GM23248 (cell line): ENCODE results near the gene C10orf71. TPM values are rescaled to one million over a fixed set of nuclear protein-coding genes. Genes with fewer than 3 reads are reported as not detected.

Source experiments
- DNase-seq: peaks from one replicate; pipeline ENCODE4 v3.0.0-alpha.2; 2015
- H2AFZ ChIP-seq: fragments of 200-600 bp; sonication (generic); 2 replicates; pipeline ENCODE4 v1.6.1; 2016; ENCODE audit warnings: antibody characterized with exemption
- H3F3A ChIP-seq: fragments of 200-600 bp; sonication (generic); 2 replicates; pipeline ENCODE4 v1.6.1; 2016; ENCODE audit warnings: mild to moderate bottlenecking, antibody characterized with exemption, mixed run types; ENCODE audit not compliant: insufficient read depth
- H3K27ac ChIP-seq: fragments of 200-600 bp; sonication (generic); 2 replicates; pipeline ENCODE4 v1.5.1; 2016; ENCODE audit warnings: mild to moderate bottlenecking
- H3K27me3 ChIP-seq: fragments of 200-600 bp; sonication (generic); replicated peaks from 2 replicates; pipeline ENCODE4 v1.6.1; 2016; ENCODE audit warnings: mild to moderate bottlenecking; ENCODE audit not compliant: insufficient read depth
- H3K36me3 ChIP-seq: fragments of 200-600 bp; sonication (generic); 2 replicates; pipeline ENCODE4 v1.6.1; 2016; ENCODE audit warnings: low read depth, mild to moderate bottlenecking
- H3K4me1 ChIP-seq: fragments of 200-600 bp; sonication (generic); 2 replicates; pipeline ENCODE4 v1.6.1; 2016; ENCODE audit warnings: mild to moderate bottlenecking; ENCODE audit not compliant: insufficient read depth
- H3K4me2 ChIP-seq: fragments of 200-600 bp; sonication (generic); one replicate; pipeline ENCODE4 v1.6.1; 2016; ENCODE audit warnings: mild to moderate bottlenecking; ENCODE audit not compliant: unreplicated experiment
- H3K4me3 ChIP-seq: fragments of 200-600 bp; sonication (generic); 2 replicates; pipeline ENCODE4 v1.5.1; 2016; ENCODE audit warnings: mild to moderate bottlenecking
- H3K79me2 ChIP-seq: fragments of 200-600 bp; sonication (generic); 2 replicates; pipeline ENCODE4 v1.6.1; 2016; ENCODE audit warnings: mild to moderate bottlenecking; ENCODE audit not compliant: insufficient read depth
- H3K9ac ChIP-seq: fragments of 200-600 bp; sonication (generic); 2 replicates; pipeline ENCODE4 v1.6.1; 2016; ENCODE audit warnings: mild to moderate bottlenecking
- H3K9me2 ChIP-seq: fragments of 200-600 bp; sonication (generic); 2 replicates; pipeline ENCODE4 v1.6.1; 2016; ENCODE audit warnings: mixed run types, mild to moderate bottlenecking, moderate library complexity; ENCODE audit not compliant: insufficient read depth
- H3K9me3 ChIP-seq: fragments of 200-600 bp; sonication (generic); one replicate; pipeline ENCODE4 v1.6.1; 2017; ENCODE audit warnings: low read depth
- H4K20me1 ChIP-seq: fragments of 200-600 bp; sonication (generic); 2 replicates; pipeline ENCODE4 v1.6.0; 2016; ENCODE audit not compliant: insufficient read depth
- EZH2 ChIP-seq: fragments of 200-600 bp; sonication (generic); IDR thresholded peaks from 2 replicates; pipeline ENCODE4 v1.6.1; 2018; ENCODE audit warnings: antibody characterized with exemption, mild to moderate bottlenecking; ENCODE audit not compliant: insufficient read depth, poor library complexity, severe bottlenecking
- EZH2phosphoT487 ChIP-seq: fragments of 200-600 bp; sonication (generic); IDR thresholded peaks from 2 replicates; pipeline ENCODE4 v1.6.1; 2018; ENCODE audit warnings: antibody characterized with exemption, moderate library complexity, mild to moderate bottlenecking, low read depth; ENCODE audit not compliant: insufficient read depth
- WGBS, 2 experiments: methylation state at CpG; one replicate each; pipeline ENCODE4 v1.1.6; 2015 to 2017; ENCODE audit warnings: low lambda C conversion rate in 2 of 2, low coverage in 1 of 2; ENCODE audit errors: missing lambda C conversion rate in 2 of 2; 5-methylcytosine and 5-hydroxymethylcytosine counted together
- in situ Hi-C: fragments of 300-500 bp; cut with MboI; formaldehyde crosslinking; loops from 2 replicates; pipeline ENCODE4 v1.15.0; 2020
- polyA plus RNA-seq: library from polyadenylated mRNA; unstranded; fragments of >200 nt; fragmentation: Nextera tagmentation; extraction: Ambion mirVana; gene quantifications from 2 replicates; pipeline ENCODE4 v1.2.1, GENCODE V29; 2016
- total RNA-seq: library from RNA; depleted of rRNA; stranded (reverse); fragments of >200 nt; shearing (Covaris generic); gene quantifications from 2 replicates; pipeline ENCODE4 v1.2.3, GENCODE V29; 2014

The C10orf71 gene
- total and polyA plus RNA-seq, 2 experiments from 2014 or later: not detected

- no peaks in the 10 kb centered on the region for H3K79me2 ChIP-seq
- no peaks in the 10 kb centered on the region for H4K20me1 ChIP-seq
- H3K4me1 ChIP-seq: peaks cover 19% of the 10 kb centered on the region
- H3K4me2 ChIP-seq: no peak overlapping the region
- WGBS, 2 experiments: 91 to 95% methylated on average over 4 of the region's 4 CpGs
- in situ Hi-C loops: no loop called here
- H3F3A ChIP-seq: peaks cover 10% of the 10 kb centered on the region; the same call in 1 of the 2 replicates
- no peak overlapping the region for H3K9ac ChIP-seq
- H3K9me3 ChIP-seq: no peaks in the 10 kb centered on the region
- H3K4me3 ChIP-seq: no peak overlapping the region
- H3K27ac ChIP-seq: no peak overlapping the region
- no peak overlapping the region for H2AFZ ChIP-seq
- TF ChIP-seq EZH2 (no peak), EZH2phosphoT487 (no peak)
- no peaks in the 10 kb centered on the region for H3K27me3 ChIP-seq
- no peaks in the 10 kb centered on the region for H3K9me2 ChIP-seq
- H3K36me3 ChIP-seq: no peaks in the 10 kb centered on the region
- DNase-seq: no peak
These were observed 23.1 kb upstream of the C10orf71 start for GRCh38 chr10:49275896-49276295.

DNA sequence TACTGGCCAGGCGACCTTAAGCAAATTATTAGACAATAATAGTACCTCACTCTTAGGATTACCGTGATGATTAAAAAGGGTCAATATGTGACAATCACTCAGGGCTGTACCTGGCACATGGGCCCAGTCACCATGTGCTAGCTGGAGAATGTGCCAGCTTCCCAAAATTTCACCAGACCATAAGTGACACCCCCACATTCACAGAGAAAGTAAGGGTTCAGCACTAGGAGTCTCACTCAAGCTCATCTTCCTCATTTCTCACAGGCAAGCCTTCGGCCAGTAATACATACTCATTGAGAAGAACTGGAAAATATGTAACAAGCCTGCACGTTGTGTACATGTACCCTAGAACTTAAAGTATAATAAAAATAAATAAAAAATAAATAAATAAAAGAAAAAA lies 22.4 kb upstream of the C10orf71 start:
- Histone ChIP-seq H3K9me3 (no peaks in the 10 kb centered on the region), H3K79me2 (no peaks in the 10 kb centered on the region), H3K27ac (no peak overlapping the region), H3K4me2 (no peak overlapping the region), H3K9ac (no peak overlapping the region), H3K4me1 (peaks cover 19% of the 10 kb centered on the region), H3K27me3 (no peaks in the 10 kb centered on the region), H3K4me3 (no peak overlapping the region), H3F3A (peaks cover 9% of the 10 kb centered on the region; the same call in 1 of the 2 replicates), H2AFZ (no peak overlapping the region), H4K20me1 (no peaks in the 10 kb centered on the region), H3K36me3 (no peaks in the 10 kb centered on the region), H3K9me2 (no peaks in the 10 kb centered on the region)
- TF ChIP-seq EZH2phosphoT487 (no peak), EZH2 (no peak)
- in situ Hi-C loops: no loop called here
- no peak for DNase-seq
- 80 to 86% methylated on average over 4 of the region's 4 CpGs for WGBS, 2 experiments

GRCh38 chr10:49277973-49278372 lies 21.0 kb upstream of the C10orf71 start:
- in situ Hi-C loops: no loop called here
- H3F3A ChIP-seq: no peaks in the 10 kb centered on the region
- no peak overlapping the region for H3K27ac ChIP-seq
- no peak overlapping the region for H3K9ac ChIP-seq
- WGBS, 2 experiments: 88 to 90% methylated on average over 4 to 5 of the region's 5 CpGs
- H3K4me2 ChIP-seq: no peak overlapping the region
- peaks cover 5% of the 10 kb centered on the region; the same call in 1 of the 2 replicates for H3K4me1 ChIP-seq
- H2AFZ ChIP-seq: no peak overlapping the region
- H3K27me3 ChIP-seq: no peaks in the 10 kb centered on the region
- DNase-seq: no peak
- H3K9me3 ChIP-seq: no peaks in the 10 kb centered on the region
- no peaks in the 10 kb centered on the region for H3K79me2 ChIP-seq
- no peaks in the 10 kb centered on the region for H4K20me1 ChIP-seq
- TF ChIP-seq EZH2 (no peak), EZH2phosphoT487 (no peak)
- no peaks in the 10 kb centered on the region for H3K36me3 ChIP-seq
- H3K4me3 ChIP-seq: no peak overlapping the region
- H3K9me2 ChIP-seq: no peaks in the 10 kb centered on the region

GRCh38 chr10:49278497-49278981 lies 20.4 kb upstream of the C10orf71 start:
- Histone ChIP-seq H3K9me2 (no peaks in the 10 kb centered on the region), H3K36me3 (no peaks in the 10 kb centered on the region), H3K4me2 (no peak overlapping the region), H3K4me3 (no peak overlapping the region), H4K20me1 (no peaks in the 10 kb centered on the region), H2AFZ (no peak overlapping the region), H3K27ac (no peak overlapping the region), H3K4me1 (peaks cover 5% of the 10 kb centered on the region; the same call in 1 of the 2 replicates), H3K9me3 (no peaks in the 10 kb centered on the region), H3F3A (no peaks in the 10 kb centered on the region), H3K79me2 (no peaks in the 10 kb centered on the region), H3K27me3 (no peaks in the 10 kb centered on the region), H3K9ac (no peak overlapping the region)
- WGBS, 2 experiments: 50 to 65% methylated on average over 6 to 7 of the region's 7 CpGs
- in situ Hi-C loops: no loop called here
- TF ChIP-seq EZH2 (no peak), EZH2phosphoT487 (no peak)
- no peak for DNase-seq
